HG02852 (cell line): ENCODE results near the gene SPEM2.

Source experiments
- ATAC-seq: cut with Tn5 transposase; IDR thresholded peaks from one replicate; pipeline ENCODE4 v1.9.1; 2021; ENCODE audit warnings: mild to moderate bottlenecking, moderate library complexity; ENCODE audit not compliant: unreplicated experiment

SPEM2 gene

GRCh38 chr17:7425316-7425715 lies at the start of gene SPEM2:
Gene SPEM2, plus strand, starts transcription at chr17:7425616. Its CDS starts 73 bp downstream, at chr17:7425689.
- no peak for ATAC-seq

- ATAC-seq: no peak
Measured at GRCh38 chr17:7379134-7379533, 46.3 kb upstream of the SPEM2 start.

GRCh38 chr17:7380321-7380720 lies 45.1 kb upstream of the SPEM2 start:
- ATAC-seq: no peak

- ATAC-seq: no peak
Measured at GRCh38 chr17:7380855-7381683, 44.3 kb upstream of the SPEM2 start, which contains the start of gene TNK1. Gene TNK1, plus strand, starts transcription at chr17:7381089. Its CDS starts 1,838 bp downstream, at chr17:7382927.

- ATAC-seq: no peak
Measured at GRCh38 chr17:7382901-7383300, 42.5 kb upstream of the SPEM2 start.

GRCh38 chr17:7383371-7383741 lies 42.1 kb upstream of the SPEM2 start:
- no peak for ATAC-seq

- ATAC-seq: peak; percentile 82
Measured at GRCh38 chr17:7383742-7384488, 41.5 kb upstream of the SPEM2 start.

GRCh38 chr17:7384489-7385081 lies 40.8 kb upstream of the SPEM2 start:
- no peak for ATAC-seq

- ATAC-seq: no peak
Measured at GRCh38 chr17:7388856-7389255, 36.6 kb upstream of the SPEM2 start.

GRCh38 chr17:7389924-7390910 lies 35.2 kb upstream of the SPEM2 start:
- ATAC-seq: no peak

GRCh38 chr17:7391307-7391706 lies 34.1 kb upstream of the SPEM2 start:
- ATAC-seq: no peak

GRCh38 chr17:7392696-7393612 lies 32.5 kb upstream of the SPEM2 start:
- ATAC-seq: no peak

- ATAC-seq: peak; percentile 45
Measured at GRCh38 chr17:7393613-7394451, 31.6 kb upstream of the SPEM2 start.

GRCh38 chr17:7394452-7395191 lies 30.8 kb upstream of the SPEM2 start, which contains the start of gene PLSCR3:
Gene PLSCR3, minus strand, starts transcription at chr17:7394525. Its CDS starts 415 bp downstream, at chr17:7394110.
- peak; percentile 75 for ATAC-seq

- ATAC-seq: no peak
Measured at GRCh38 chr17:7396147-7396546, 29.3 kb upstream of the SPEM2 start.

- ATAC-seq: no peak
Measured at GRCh38 chr17:7398612-7399011, 26.8 kb upstream of the SPEM2 start.

- ATAC-seq: no peak
Measured at GRCh38 chr17:7403043-7403726, 22.2 kb upstream of the SPEM2 start.
